COR-L47 (cell line): ENCODE measurements around the gene ETS1.

ENCODE experiments used
- DNase-seq: peaks from one replicate; lab custom pipeline; 2025; lab: John Stamatoyannopoulos, UW

The ETS1 gene

DNA sequence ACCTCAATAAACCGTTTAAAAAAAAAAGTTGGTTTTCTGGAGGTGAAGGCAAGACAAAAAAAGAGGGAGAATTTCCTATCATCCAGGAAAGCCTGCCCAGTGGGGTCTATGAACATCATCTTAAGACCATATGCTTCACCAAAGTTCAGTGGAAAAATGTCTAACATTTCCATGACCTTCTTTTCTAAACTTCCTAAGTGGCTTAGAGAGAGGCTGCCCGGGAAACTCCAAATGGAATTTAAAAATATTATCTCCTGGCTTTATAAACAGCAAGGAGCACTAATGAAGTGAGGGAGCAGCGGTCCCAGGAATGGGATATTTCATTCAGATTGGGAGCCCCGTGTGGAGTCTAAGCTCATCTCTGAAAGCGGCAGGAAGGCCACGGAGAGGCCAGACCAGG is 46.9 kb downstream of the ETS1 start:
- DNase-seq, result no peak

DNA sequence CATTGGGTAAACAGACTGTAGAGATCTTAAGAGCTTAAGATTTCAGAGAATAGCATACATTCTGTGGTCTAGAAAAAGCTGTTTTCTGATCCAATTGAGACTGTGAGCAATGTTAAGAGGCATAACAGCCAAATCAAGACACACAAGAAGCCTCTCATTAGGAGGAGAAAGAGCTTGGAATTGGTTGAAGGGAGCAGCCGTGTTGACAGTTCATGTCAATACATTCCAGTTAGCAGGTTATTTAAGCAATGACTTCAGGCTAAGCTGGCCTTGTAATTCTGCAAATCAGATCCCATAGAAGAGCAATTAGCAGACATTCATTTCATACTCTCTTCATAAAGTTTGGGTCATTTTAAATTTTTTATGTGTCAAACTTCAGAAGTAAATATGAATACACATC is 50.9 kb downstream of the ETS1 start:
- no peak for DNase-seq

DNA sequence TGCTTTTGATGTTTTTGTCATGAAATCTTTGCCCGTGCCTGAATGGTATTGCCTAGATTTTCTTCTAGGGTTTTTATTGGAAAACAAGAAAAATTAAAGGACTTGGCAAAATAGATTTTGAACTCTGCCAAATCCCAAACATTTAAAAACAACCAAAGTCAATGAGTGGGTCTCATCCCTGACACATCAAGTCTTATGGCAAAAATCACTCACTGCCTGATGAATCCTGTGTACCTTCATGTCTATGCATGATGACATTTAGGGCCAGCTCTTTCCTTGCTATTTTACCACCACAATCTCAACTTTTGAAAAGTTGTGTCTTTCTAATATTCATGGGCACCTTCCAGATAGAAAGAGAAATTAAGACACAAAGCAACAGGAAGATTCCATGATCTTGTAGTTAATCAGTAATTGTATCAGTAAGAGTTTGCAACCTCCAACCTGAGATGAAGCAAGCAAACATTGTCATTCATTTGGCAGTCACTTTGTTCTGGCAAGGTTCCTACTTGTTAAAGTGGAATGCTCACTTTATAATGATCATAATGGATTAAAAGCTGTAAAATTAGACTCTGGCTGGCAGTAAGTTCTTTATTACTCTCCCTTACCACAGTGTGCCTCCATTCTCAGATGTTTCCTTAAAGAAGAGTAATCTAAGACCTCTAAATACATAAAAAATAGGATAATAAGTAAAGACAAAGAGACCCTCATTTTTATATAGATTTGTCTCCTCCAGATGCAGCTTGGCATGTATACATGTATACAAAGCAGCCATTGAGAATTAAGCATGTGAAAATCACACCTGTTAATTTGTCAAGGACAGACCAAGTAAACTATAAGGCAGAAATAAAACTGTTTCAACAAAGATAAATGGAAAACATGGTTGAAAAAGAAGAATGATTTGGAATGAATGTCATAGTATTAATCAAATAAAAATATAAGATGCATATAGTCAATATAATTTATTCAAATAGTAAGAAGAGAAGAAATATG is 51.6 kb downstream of the ETS1 start:
- DNase-seq, result no peak

DNA sequence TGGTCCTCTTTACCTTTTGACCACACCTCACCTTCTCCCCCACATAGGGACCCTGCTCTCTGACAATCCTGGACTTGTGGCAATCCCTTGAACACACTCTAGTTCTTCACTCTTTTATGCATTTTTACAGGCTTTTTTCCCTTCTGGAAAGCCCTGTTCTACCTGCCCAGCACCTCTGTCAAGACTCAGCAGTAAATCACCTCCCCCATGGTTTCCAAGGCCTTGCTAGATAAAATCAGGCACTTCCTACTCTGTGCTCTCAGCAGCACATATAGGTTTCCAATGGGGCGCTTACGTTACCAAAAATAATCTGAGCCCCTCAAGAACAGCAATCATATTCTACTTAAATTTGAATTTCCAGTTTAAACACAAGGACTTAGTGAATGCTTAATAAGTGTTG is 53.9 kb downstream of the ETS1 start:
- DNase-seq, result no peak

DNA sequence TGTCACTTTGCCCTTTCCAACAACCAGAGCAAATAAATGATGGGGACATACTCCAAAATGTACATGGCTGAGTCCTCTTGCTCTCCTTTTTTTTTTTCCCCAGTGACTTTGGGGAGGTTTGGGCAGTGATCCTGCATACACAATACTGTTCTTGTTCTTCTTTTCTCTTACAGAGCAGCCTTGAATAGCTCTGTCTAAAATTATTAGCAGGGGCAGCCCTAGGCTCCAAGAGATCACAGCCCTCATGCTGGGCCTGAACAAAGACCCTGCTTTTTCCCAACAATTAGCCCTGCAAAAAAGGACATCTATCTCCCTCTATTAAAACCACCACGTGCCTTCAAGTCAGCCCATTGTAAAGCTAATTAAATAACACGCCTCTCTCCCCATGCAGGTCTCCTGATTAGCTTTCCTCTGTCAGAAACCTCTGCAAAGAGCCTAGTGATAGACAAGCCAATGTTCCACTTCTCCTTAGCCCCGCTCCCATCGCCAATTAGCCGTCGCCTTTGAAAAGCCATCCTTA is 54.7 kb downstream of the ETS1 start:
- DNase-seq, result peak; percentile 87

DNA sequence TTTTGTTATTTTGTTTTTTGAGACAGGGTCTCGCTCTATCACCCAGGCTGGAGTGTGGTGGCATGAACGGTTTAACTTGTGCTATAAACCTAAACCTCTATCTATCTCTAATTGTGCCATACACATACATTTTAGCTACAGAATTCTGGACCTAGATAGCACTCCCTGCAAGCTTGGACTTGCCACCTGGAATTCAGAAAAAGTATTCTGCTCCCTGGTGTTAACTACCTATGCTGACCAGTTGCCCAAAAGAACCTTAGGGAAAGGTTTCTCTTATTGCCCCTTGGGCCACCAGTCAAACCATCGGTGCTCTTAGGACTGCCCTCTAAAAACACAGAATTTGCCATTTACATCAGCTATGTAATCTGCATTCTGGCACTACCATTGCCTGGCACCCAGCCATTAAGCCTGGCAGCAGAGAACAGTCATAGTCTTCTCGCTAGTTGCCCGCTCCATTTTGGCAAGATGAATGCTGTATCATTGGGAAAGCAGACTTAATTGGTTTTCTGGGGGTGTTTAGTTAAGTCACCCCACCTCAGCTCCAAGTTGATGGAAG is 55.3 kb downstream of the ETS1 start:
- peak; percentile 64 for DNase-seq

DNA sequence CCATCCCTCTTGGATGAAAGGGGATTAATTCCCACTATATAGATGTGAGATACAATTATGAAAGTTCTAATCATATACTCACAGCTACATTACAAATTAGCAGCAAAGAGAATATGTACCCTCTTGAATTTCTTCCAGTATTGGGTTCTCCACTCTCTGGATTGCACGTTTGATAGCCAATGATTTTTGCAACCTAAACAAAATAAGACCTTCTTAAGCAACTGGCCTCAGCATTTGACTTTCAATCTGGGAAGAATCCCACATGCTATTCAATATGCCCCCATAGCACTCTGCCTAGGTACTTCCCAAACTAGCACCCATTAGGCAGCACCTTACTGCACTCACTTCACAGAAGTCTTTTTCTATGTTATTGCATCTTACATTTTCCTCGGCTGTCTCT is 55.8 kb downstream of the ETS1 start:
- DNase-seq, result no peak

DNA sequence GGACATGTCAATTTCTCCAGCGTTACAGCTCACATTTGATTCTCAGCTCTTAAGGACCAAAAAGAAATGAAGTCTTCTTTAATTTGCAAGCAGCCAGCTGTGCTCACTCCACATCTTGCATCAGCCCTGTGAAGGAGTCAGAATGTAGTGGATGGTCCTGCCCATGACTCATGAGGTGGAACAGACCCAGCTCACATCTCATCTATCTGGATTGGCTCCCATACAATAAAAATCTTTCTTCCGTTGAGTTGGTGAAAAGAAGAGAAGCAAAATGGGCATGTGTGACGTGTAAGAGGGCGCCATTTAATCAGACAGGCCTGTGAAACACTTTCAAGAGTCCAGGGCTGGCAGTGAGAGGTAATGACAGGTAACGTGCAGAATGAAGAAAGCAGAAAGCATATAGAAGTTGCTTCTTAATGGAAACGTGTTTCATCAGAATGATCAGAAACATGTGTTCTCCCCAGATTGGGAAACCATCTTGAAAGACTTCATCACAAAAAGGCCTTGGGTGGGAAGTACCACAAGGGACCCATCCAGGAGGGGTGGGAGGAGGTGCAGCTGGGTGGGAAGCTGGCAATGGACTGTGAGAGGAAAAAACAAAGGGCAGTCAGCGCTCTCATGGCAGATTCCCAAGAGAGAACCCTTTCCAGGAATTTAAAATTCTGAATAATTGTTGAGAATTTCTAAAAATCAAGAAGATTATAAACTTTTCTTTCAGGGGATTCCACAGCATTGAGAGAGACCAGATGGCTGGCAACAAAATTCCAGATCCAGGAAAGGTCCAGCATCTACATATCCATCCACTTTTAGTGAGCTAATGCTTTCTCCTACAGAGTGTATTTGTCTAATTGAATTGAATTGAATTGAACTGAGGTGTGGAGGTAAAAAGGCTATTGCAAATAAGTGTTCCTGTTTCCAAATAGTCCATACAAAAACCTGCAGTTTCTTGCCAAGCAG is 57.0 kb downstream of the ETS1 start:
- DNase-seq, result no peak

DNA sequence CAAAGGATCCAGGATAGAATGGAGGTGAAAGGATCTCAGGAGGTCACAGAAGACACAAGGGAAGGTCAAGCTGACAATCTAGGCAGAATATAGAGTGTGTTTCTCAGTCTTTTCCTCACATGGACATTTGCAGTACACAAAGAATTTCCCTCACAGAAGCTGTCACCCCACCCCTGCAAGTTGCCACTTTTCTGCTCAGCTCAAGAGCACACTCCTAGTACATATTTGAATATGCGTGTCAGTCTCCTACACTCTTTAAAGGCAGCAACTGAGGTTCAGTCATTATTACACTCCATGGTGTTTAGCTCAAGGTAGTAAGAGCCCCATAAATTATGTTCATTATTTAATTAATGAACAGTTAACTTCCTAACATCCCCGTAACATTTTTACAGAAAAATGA is 59.1 kb downstream of the ETS1 start:
- no peak for DNase-seq

DNA sequence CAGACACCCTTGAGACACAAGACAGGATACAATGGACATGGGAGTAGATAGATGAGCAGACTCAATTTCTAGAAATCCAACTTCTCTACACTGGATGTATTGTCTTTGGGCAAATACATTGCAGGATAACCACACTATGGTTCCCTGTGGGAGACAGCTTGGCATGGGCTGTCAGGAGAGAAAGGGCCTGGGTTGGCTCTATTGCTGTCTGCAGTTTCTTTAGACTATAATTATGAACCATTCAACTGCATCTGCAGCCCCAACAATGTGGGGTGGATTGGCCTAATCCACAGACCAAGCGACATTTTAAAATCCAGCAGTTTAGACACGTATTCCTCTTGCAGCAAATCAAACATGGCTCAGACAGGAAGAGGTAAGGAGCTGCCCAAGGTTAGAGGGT is 60.3 kb downstream of the ETS1 start:
- no peak for DNase-seq

DNA sequence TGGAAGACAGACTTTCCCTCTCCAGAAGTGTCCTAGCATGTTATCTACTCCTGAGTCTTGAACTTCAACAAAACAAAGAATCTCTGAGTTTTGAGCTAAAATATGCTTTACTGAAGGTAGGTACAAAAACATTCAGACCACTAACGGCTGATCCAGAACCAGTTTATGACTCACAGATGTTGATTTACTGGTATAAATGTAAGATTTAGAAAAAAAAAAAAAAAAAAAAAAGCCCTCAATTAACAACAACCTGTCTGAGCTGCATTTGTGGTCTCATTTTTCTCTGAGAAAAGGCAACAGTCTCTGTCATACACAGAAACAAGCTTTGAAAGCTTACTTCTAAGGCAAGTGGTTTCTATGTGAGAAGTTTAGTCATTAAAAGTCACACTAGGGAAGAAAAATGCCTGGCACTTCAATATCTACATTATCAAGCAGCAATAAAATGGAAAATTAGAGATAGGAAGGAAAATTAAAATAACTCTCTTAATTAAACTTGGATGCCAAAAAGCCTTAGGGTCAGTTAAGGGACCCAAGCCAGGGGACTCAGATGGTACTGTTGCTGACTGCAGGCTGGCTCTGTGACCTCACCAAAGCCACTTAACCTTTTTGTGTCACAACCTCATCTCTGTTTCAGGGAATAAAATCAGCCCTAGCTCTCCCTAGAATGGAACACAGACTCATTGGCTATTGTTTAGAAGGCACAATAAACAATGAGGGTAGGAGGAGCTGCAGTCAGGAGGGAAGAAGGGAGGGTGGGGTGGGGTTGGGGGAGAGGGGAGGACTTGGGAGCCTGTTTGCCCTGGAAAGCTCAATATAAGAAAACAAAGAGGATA is 61.7 kb downstream of the ETS1 start:
- DNase-seq, result no peak

DNA sequence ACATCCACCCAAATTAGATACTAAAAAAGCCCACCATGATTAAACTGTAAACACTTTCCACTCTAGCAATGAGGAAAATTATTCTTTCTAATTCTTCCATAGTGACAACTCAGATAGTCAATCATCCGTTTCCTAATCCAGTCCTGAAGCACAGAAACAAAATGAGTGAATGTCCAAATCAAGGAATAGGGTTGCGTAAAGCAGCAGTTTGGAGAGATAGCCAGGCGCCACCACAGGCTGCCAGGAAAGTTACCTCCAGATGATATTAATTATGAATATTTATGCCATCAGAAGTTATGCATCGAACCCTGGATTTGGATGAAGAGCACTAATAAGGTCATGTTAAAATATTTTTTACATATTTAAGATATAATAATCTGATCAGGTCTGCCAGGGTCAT is 63.2 kb downstream of the ETS1 start:
- DNase-seq, result no peak

DNA sequence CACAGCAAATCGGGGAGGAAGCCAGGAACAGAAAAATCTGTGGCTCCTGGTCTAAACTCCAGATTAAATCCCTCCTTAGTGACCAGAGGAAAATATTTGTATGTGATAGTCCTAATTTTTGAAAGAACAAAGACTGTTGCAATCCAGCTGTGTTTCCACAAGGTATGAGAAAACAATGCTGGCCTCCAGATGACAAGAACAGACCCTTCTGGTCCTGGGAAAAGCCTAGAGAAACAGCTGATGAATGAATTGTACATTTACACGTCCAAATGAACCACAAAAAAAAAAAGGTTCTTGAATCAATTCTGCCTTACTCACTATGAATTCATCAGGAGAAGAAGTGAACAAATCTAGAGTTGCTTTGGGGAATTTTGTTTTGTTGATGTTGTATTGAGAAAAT is 63.7 kb downstream of the ETS1 start:
- DNase-seq, result no peak

DNA sequence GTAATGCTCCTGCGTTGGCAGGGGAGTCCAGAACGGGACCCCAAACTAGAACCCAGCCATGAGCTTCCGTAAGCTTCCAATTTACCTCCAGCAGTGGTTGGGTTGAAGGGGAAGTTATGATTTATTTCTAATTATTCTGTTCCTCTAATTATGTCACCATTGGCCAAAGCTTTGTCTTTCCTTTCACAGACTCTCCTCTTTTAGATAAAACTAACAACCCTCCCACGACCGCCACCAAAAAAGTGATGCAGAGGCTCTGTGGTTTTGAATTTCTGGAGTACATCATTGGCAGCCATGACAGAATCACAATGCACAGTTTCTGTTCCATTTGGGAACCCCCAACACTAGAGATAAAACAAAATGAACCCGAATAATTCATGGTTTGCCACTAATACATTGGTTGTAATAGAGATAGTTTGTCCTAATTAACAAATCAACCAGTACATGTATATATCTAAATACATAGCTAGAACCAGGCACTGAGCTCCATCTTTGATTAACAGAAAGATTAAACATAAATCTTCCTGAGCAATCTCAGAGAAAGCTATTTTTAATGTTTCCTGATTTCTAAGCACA is 64.3 kb downstream of the ETS1 start:
- DNase-seq, result no peak

DNA sequence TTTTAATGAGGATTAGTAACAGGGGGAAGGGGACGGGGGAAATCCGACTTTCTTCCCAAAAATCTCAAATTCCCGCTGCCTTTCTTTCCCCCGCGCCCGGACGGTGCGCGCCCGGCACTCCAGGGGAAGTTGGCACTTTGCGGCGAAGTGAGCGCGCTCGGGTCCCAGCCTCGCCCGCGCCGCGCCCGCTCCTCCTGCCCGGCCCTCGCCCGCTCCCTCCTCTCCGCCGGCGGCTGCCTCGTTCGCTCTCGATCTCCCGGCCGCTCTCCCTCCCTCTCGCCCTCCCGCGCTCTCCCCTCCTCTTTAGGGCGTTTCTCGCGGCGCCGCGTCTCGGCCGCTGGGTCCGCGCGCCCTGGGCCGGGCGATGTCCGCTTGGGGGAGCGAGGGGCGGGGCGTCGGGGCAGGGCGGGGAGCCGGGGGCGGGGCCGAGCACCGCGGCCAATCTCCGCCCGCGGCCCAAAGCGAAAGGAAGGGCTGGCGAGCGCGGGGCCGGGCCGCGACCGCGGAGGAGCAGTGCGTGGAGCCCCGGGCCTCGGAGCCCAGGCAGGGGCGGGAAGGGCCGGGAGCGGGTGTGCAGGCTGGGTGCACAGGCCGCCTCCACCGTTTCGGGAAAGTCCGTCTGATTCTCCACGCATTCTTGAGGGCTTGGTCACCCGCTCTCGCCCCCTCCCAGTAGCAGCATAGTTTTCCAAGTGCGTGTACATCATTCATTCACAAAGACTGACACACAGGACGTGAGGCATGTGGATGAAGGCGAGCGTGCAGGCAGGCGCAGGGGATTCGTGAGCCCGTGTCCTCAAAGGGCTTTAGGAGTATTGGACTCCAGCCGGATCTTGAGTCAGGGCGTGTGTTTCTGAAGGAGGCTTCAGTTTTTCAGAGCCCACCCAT is 65.1 kb downstream of the ETS1 start:
- DNase-seq, result peak; percentile 93

DNA sequence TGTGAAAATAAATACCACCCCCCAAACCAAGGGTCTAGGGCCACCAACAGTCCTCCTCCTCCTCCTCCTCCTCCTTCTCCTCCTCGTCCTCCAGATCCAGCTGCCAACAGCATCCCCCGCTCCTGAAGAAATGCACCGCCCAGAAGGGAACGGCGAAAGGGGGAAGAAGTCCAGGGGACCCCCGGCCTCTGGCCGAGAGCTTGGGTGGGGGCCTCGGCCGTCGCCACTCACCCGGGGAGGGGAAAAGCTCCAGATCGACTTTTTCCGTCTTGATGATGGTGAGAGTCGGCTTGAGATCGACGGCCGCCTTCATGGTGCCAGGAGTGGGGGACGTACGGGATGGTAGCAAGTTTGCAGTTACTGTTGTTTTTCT is 65.7 kb downstream of the ETS1 start:
- no peak for DNase-seq

DNA sequence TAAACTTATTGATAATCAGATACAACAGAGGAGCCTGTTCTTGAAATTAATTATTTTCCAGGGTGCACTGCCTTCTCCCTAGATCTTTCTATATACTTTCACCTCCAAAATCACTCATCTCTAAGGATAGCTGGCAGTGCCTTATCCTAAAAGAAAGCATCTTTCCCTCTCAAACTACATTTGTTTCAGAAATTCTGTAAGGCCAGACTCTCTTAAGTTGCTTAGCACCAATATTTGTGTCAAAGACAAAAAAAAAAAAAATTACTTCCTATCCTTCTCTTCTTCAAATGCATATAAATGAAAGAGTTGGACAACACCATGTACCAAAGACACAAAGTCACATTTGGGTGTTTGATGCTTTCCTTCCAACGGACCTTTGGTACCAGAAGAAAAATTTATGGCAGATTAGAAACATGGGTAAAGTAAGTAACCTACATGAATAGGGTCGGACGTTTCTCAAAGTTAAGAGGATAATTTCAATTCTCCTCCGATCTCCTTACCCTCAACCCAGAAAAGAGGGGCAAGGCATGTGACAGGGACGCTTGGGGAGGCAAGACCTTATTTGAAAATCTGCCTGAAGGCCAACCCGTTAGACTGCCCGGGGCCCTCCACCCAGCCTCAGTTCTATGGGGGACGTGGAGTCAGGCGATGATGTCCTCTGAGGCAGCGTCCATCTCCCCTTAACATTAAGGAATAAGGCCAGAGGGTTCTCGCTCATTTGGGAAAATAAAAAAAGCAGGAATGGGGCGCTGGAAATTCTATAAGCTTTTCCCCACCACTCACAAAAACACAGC is 66.3 kb downstream of the ETS1 start:
- DNase-seq, result no peak

DNA sequence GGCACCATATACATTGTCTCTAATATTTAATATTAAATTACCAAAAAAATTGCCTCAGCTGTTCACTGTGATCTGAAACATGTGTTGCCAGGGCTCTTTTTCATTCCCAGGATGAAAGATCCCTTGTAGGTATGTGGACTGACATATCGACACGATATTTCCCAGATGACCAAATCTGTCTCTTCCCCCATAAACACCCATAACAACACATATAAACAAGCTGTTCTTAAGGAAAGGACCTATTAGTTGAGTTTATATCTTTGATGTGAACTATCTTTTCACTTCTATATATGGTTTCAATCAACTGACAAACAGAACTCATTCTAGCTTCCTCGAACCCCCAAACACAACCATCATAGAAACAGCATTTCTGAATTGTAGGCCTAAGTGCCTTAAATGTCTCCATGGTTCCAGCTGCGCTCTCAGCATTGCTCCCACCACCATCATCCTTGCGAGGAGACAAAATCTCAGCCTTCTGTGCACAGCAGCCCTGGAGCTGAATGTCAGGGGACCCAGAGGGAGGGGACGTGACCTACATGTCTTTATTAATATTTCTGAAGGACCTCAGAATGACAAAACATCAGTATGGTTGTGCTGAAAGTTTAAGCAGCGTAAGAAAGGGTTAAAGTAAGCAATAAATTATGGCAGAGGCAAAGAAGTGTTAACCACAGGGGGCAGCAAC is 67.0 kb downstream of the ETS1 start:
- no peak for DNase-seq

DNA sequence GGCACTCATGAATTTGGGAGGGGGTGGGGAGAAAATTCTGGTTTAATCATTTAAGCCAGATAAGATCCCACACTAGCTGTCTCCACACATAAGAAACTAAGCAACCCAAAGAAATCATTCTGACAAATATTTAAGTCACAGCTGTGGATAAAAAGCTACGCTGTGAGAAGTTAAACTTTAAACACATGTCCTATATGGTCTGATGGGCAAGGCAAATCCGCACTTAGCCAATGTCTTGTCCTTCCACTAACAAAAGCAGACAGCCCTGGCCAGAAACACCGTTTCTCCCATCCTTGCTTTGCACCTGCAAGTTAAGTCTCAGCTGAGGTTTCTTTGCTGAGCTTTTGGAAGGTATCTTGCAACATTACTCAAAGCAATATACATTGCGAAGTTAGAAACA is 68.0 kb downstream of the ETS1 start:
- DNase-seq, result no peak
